ENCODE data around the gene ZIC4. TPM values are rescaled to one million over a fixed set of nuclear protein-coding genes. Genes with fewer than 3 reads are reported as not detected.

Gene ZIC4
- total and polyA plus RNA-seq, 2 of the 8 experiments (the other 6 are each of a cell fraction or from before 2014, with no cell fraction given) = 0.03 to 0.13 TPM

GRCh38 chr3:147390589-147391569 is 15.5 kb downstream of the ZIC4 start (continued):
- TF ChIP-seq EZH2 (IDR thresholded peaks at IDR 0.05; ENCODE audit: low read depth, low read length, severe bottlenecking) = peak; percentile 98
- no peak for TF ChIP-seq TAF7 (optimal IDR thresholded peaks at IDR 0.05; ENCODE audit: borderline replicate concordance, low read depth, low read length)
- TF ChIP-seq BCL11A (IDR thresholded peaks at IDR 0.05; ENCODE audit: low read depth in 2 of 2, low read length in 2 of 2) = no peak
- TF ChIP-seq SUZ12 (IDR thresholded peaks at IDR 0.05; ENCODE audit: low read length) = peak; percentile 96
- 0 out of 2 replicates have a peak, but pooled peaks have one; percentile 29 for TF ChIP-seq RBBP5 (IDR thresholded peaks at IDR 0.05; ENCODE audit: borderline replicate concordance, low read depth, low read length)
- TF ChIP-seq CBX8 (IDR thresholded peaks at IDR 0.05; ENCODE audit: borderline replicate concordance, low read depth, low read length) = peak; percentile 94; the same call in 1 of the 2 replicates
- peak in 1 of 2 experiments; percentile 90; a peak in 1 of 4 replicates for TF ChIP-seq HDAC2 (IDR thresholded peaks at IDR 0.05; ENCODE audit: borderline replicate concordance in 1 of 2, low read depth in 2 of 2, low read length in 2 of 2)
- TF ChIP-seq SRF (IDR thresholded peaks at IDR 0.05; ENCODE audit: low read depth, low read length) = no peak
- TF ChIP-seq POLR2AphosphoS5 (IDR thresholded peaks at IDR 0.05; ENCODE audit: low read depth, low read length) = no peak
- TF ChIP-seq SP4 (IDR thresholded peaks at IDR 0.05; ENCODE audit: low read length) = no peak
- no peak for TF ChIP-seq KDM1A (IDR thresholded peaks at IDR 0.05; ENCODE audit: borderline replicate concordance, low read length)
- no peak for TF ChIP-seq TAF1 (IDR thresholded peaks at IDR 0.05; ENCODE audit: low read depth, low read length)
- TF ChIP-seq RNF2 (IDR thresholded peaks at IDR 0.05; ENCODE audit: borderline replicate concordance, low read depth, low read length, missing control alignments, poor library complexity, severe bottlenecking) = peak; percentile 97
- TF ChIP-seq CTBP2 (IDR thresholded peaks at IDR 0.05; ENCODE audit: borderline replicate concordance, insufficient read depth, insufficient read length, low read length) = peak; percentile 88
- TF ChIP-seq YY1 (IDR thresholded peaks at IDR 0.05; ENCODE audit: low read depth, low read length) = peak; percentile 54; the same call in 1 of the 2 replicates
- peak; percentile 81 for TF ChIP-seq KDM4A (IDR thresholded peaks at IDR 0.05; ENCODE audit: low read depth, low read length, severe bottlenecking)
- TF ChIP-seq SP2 (IDR thresholded peaks at IDR 0.05; ENCODE audit: low read length) = no peak
- TF ChIP-seq, protein P1, sequence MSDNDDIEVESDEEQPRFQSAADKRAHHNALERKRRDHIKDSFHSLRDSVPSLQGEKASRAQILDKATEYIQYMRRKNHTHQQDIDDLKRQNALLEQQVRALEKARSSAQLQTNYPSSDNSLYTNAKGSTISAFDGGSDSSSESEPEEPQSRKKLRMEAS (IDR thresholded peaks at IDR 0.05) = peak; percentile 98
- TF ChIP-seq SIRT6 (IDR thresholded peaks at IDR 0.05; ENCODE audit: low read length) = no peak

Measured in H1 (cell line).